ENCODE measurements around the gene HS3ST4.

HS3ST4 gene

GRCh38 chr16:25812215-25812614 is 120.5 kb downstream of the HS3ST4 start:
- no peak for DNase-seq (ENCODE audit: extremely low read depth in 1 of 2, low read depth in 1 of 2)

- DNase-seq (ENCODE audit: extremely low read depth in 1 of 2, low read depth in 1 of 2): no peak
Measured at GRCh38 chr16:25817295-25817694, 125.5 kb downstream of the HS3ST4 start.

GRCh38 chr16:25817876-25818275 is 126.1 kb downstream of the HS3ST4 start:
- DNase-seq (ENCODE audit: extremely low read depth in 1 of 2, low read depth in 1 of 2): no peak

- no peak for DNase-seq (ENCODE audit: extremely low read depth in 1 of 2, low read depth in 1 of 2)
Measured at GRCh38 chr16:25823891-25824290, 132.1 kb downstream of the HS3ST4 start.

GRCh38 chr16:25827709-25828108 is 135.9 kb downstream of the HS3ST4 start:
- no peak for DNase-seq (ENCODE audit: extremely low read depth in 1 of 2, low read depth in 1 of 2)

- DNase-seq (ENCODE audit: extremely low read depth in 1 of 2, low read depth in 1 of 2): no peak
Measured at GRCh38 chr16:25828510-25828909, 136.8 kb downstream of the HS3ST4 start.

- no peak for DNase-seq (ENCODE audit: extremely low read depth in 1 of 2, low read depth in 1 of 2)
Measured at GRCh38 chr16:25832291-25832690, 140.5 kb downstream of the HS3ST4 start.

- no peak for DNase-seq (ENCODE audit: extremely low read depth in 1 of 2, low read depth in 1 of 2)
Measured at GRCh38 chr16:25834101-25834500, 142.3 kb downstream of the HS3ST4 start.

GRCh38 chr16:25835126-25835525 is 143.4 kb downstream of the HS3ST4 start:
- DNase-seq (ENCODE audit: extremely low read depth in 1 of 2, low read depth in 1 of 2): no peak

- DNase-seq (ENCODE audit: extremely low read depth in 1 of 2, low read depth in 1 of 2): no peak
Measured at GRCh38 chr16:25838724-25839186, 147.0 kb downstream of the HS3ST4 start.

GRCh38 chr16:25841761-25842160 is 150.0 kb downstream of the HS3ST4 start:
- no peak for DNase-seq (ENCODE audit: extremely low read depth in 1 of 2, low read depth in 1 of 2)

GRCh38 chr16:25845901-25846300 is 154.1 kb downstream of the HS3ST4 start:
- DNase-seq (ENCODE audit: extremely low read depth in 1 of 2, low read depth in 1 of 2): no peak

GRCh38 chr16:25854141-25854540 is 162.4 kb downstream of the HS3ST4 start:
- DNase-seq (ENCODE audit: extremely low read depth in 1 of 2, low read depth in 1 of 2): no peak

GRCh38 chr16:25855063-25855462 is 163.3 kb downstream of the HS3ST4 start:
- DNase-seq (ENCODE audit: extremely low read depth in 1 of 2, low read depth in 1 of 2): no peak

GRCh38 chr16:25855818-25856217 is 164.1 kb downstream of the HS3ST4 start:
- DNase-seq (ENCODE audit: extremely low read depth in 1 of 2, low read depth in 1 of 2): no peak

- no peak for DNase-seq (ENCODE audit: extremely low read depth in 1 of 2, low read depth in 1 of 2)
Measured at GRCh38 chr16:25859645-25860044, 167.9 kb downstream of the HS3ST4 start.

- no peak for DNase-seq (ENCODE audit: extremely low read depth in 1 of 2, low read depth in 1 of 2)
Measured at GRCh38 chr16:25867041-25867440, 175.3 kb downstream of the HS3ST4 start.

GRCh38 chr16:25868106-25868505 is 176.3 kb downstream of the HS3ST4 start:
- no peak for DNase-seq (ENCODE audit: extremely low read depth in 1 of 2, low read depth in 1 of 2)

- no peak for DNase-seq (ENCODE audit: extremely low read depth in 1 of 2, low read depth in 1 of 2)
Measured at GRCh38 chr16:25868706-25869370, 177.1 kb downstream of the HS3ST4 start.

GRCh38 chr16:25872369-25873070 is 180.8 kb downstream of the HS3ST4 start:
- DNase-seq (ENCODE audit: extremely low read depth in 1 of 2, low read depth in 1 of 2): no peak

- no peak for DNase-seq (ENCODE audit: extremely low read depth in 1 of 2, low read depth in 1 of 2)
Measured at GRCh38 chr16:25874196-25874595, 182.4 kb downstream of the HS3ST4 start.

- no peak for DNase-seq (ENCODE audit: extremely low read depth in 1 of 2, low read depth in 1 of 2)
Measured at GRCh38 chr16:25875956-25876598, 184.3 kb downstream of the HS3ST4 start.
